NCI-H1105 treated with DMSO at 0.1 percent for 48 hours (cell line): Measurements from ENCODE around the gene ZNF428.
"Not testable (repeated sequence)": the region's sequence is repeated elsewhere in the genome, so short reads cannot be mapped to it uniquely, and the experiment has no call there.

ENCODE experiments used
- DNase-seq: peaks from one replicate; lab custom pipeline; 2025; lab: John Stamatoyannopoulos, UW

ZNF428 gene

DNA sequence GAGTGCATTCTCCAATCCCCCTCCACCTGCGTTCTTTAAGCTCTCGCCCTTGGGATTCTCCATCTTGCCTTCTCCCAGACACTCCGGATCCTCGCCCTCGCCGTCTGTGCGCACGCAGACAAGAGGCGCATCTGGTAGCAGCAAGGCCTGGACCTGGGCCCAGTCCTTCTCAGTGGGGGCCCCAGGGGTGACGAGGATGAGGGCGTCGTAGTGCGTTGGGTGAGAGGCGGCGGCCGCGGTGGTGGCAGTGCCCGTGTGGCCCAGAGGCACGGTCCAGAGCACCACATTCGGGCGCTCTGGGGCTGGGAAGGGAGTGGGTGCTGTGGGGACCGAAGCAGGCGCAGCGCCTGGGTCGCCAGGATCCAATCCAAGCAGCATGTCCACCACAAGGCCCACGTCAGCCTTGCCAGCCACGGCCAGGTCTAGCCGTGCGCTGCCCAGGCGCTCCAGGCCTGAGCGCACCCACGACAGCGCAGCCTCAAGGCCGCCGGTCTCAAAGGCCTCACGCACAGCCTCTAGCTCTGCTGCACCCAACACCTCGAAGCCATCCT lies 26.6 kb downstream of the ZNF428 start:
- no peak for DNase-seq

DNA sequence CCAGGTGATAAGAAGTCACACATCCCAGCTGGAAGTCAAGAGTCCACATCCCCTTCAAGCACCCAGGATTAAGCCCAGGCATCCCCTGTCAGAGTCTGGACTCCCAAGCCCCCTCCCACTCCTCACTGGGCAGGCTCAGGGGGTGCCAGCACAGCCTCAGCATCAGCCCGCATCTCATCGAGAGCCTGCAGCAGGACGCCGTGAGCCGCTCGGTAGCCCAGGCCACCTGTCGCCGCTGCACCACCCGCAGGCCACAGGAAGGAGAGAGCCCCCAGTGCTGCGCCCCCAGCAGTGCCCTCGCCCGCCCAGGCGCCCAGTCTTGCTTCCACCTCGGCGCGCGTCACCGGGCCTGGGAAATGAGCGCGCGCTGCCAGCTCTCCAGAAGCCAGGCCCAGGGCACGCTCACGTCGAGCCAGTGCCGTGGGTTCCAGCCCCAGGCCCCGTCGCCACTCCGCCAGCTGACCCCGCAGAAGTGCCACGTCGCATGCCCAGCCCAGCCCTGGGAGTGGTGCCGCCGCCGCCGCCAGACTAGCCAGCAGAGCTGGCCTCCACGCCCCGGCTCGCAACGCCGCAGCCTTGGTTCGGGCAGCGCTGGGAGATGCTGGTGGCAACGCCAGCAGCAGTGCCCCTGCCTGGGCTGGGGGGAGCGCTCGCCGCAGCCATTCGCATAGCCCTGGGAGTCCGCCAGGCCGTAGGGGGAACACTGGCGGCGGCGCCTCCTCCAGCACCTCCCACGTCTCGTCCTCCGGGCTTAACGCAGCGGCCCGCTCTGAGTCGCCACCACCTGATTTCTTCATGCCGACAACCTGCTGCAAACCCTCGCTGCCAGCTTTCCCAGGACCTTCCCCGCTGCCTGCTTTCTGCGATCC lies 27.3 kb downstream of the ZNF428 start:
- no peak for DNase-seq

- DNase-seq: no peak
Observed at GRCh38 chr19:43589678-43590077, 29.8 kb downstream of the ZNF428 start.

DNA sequence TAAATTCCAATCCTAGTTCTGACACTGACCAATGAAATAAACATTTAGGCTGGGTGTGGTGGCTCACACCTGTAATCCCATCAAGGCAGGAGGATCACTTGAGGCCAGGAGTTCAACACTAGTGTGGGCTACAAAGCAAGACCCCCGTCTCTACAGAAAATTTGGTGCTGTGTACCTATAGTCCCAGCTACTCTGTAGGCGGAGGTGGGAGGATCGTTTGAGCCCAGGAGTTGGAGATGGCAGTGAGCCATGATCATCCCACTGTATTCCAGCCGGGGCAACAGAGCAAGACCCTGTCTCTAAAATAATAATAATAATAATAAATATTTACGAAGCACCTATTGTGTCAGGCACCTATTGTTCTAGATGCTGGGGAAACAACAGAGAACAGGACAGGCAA lies 30.2 kb downstream of the ZNF428 start:
- no peak for DNase-seq

DNA sequence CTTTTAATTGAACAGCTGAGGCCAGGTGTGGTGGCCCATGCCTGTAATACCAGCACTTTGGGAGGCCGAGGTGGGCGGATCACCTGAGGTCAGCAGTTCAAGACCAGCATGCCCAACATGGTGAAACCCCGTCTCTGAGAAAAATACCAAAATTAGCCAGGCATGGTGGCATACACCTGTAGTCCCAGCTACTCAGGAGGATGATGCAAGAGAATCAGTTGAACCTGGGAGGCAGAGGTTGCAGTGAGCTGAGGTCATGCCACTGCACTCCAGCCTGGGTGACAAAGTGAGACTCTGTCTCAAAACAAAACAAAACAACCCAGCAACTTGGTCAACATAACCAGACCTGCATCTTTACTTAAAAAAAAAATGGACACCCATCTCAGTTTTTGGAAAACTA lies 32.4 kb downstream of the ZNF428 start:
- DNase-seq: not testable (repeated sequence)

DNA sequence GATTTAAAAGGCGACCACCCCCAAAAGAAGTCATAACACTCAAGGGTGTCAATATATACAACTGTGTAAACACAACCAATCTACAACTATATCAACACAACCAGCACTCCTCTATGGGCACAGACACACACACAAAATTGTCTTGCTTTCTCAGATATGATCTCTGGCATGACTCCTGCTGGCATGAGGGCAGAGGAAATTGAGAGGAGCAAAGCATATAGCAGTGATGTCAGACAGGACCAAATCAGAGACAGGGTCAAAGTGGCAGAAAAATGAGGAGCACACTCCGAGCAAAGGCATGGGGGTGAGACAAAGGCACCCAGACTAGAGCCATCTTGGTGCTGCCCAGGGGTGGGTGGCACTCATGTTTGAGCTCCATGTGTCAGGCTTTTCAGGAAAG lies 33.1 kb downstream of the ZNF428 start:
- DNase-seq: no peak

- no peak for DNase-seq
Observed at GRCh38 chr19:43584484-43584883, 34.9 kb downstream of the ZNF428 start.

GRCh38 chr19:43582495-43582894 lies 36.9 kb downstream of the ZNF428 start:
- no peak for DNase-seq

DNA sequence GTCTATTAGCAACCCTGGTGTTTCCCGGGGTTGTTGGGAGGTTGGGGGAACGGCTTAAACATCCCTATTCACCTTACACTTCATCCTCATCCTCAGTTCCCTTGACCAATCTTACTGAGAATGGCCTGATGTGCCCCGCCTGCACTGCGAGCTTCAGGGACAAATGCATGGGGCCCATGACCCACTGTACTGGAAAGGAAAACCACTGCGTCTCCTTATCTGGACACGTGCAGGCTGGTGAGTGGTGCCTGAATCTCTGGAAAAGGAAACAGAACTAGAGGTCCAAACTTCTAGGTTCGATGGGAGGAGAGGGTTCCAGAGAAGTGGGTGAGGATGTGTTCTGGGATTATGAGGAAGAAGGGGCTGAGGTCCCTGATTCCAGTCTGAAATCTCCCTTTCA lies 38.0 kb downstream of the ZNF428 start:
- no peak for DNase-seq

DNA sequence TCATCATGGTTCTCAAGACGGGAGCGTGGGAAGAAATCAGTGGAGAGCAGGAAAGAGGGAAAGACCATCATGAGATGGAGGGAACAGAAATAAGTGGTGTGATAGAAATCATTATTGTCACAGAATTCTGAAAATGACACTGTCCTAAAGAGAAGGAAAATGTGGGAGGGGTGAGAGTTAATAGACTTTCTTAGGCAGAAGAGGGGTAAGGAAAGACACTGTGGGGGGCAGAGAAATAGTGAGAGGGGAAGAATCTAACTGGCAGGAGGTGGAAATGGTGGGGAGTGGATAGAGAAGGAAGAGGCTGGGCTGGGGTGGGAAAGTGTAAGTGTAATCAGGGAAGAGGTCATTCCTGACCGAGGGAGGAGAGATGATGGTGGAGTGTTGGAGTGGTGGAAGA lies 40.6 kb downstream of the ZNF428 start:
- DNase-seq: no peak

DNA sequence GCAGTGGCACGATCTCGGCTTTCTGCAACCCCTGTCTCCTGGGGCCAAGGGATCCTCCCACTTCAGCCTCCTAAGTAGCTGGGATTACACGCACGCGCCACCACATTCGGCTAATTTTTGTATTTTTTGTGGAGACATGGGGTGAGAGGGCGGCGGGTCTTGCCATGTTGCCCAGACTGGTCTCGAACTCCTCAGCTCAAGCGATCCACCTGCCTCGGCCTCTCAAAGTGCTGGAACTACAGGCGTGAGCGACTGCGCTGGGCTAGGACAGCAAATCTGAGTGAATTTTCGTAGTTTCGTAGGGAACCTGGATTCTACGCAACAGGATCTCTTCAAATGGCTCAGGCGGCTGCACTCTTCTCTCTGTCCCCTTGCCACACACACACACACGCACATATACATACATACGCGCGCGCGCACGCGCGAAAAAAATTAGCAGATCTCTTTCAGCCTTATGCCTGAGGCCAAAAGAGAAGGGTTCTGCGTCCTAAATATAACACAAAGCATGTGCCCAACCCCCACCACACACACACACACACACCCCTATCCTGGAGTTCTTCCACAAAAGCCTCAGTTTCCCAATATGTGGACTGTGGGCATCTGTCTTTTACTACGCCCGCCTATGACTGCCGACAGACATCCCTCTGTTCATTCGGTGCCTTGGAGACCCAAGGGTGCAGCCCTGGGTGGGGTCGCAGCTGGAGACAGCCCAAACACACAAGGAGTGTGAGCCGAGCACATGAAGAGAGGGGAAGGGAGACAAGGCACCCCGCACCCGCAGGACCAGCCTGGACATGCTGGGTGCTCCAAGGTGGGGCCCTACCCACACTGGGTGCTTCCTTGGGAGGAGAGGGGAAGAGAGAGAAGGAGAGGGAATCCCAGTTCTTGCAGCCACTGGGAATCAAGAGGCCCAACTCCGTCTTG lies 43.2 kb downstream of the ZNF428 start:
- DNase-seq: no peak

- peak; percentile 98 for DNase-seq
Observed at GRCh38 chr19:43575156-43575950, 44.1 kb downstream of the ZNF428 start, which contains the start of the genes PINLYP and XRCC1. Gene PINLYP (plus strand): TSS chr19:43575801. CDS start chr19:43577192, 1,391 bp downstream. Gene XRCC1 (minus strand): TSS chr19:43575527. CDS start chr19:43575458, 69 bp downstream.

DNA sequence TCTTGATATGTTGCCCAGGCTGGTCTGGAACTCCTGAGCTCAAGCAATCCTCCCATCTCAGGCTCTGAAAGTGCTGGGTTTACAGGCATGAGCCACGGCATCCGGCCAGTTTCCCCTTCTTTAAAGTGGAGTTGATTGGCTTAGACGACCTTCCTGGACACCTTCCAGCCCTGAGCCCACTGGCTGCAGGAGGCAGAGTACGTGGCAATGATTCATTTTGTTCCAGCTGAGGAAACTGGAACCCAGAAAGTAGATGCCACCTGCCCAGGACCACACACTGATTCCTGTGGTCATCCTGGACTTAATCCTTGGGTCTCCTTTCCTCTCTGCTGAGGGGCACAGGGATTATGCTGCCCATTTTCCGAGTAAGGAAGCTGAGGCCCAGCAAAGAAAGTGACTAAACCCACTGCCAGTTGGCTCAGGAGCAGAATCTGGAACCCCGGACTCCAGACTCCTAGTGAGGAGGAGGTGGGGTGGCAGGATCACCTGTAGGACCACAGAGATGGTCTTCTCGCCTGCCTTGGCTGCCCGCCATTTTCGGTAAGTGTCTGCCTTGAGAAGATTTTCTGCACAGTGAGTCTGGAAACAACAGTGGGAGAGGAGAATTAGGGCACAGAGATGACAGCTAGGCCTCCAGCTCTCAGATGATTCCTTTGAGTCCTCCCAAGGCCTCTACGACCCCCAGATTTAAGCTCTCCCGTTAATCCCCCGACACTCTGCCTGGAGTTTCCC lies 44.8 kb downstream of the ZNF428 start:
- peak; percentile 20 for DNase-seq

DNA sequence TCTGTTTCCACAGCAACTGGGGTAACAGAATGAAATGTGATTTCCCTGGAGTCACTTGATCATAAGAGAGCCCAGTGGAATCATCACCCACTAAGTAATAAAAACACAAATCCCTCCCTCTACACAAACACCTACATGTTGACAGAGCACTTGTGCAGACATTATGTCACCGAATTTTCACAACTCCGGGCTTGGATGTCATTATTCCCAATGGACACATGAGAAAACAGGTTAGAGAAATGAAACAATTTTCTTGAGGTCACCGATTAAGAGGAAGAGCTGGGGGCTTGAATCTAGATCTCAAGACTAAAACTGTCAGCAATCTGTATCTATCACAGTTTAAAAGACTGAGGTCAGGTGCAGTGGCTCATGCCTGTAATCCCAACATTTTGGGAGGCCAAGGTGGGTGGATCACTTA lies 47.2 kb downstream of the ZNF428 start:
- no peak for DNase-seq

GRCh38 chr19:43570174-43570791 lies 49.1 kb downstream of the ZNF428 start:
- peak; percentile 18 for DNase-seq

DNA sequence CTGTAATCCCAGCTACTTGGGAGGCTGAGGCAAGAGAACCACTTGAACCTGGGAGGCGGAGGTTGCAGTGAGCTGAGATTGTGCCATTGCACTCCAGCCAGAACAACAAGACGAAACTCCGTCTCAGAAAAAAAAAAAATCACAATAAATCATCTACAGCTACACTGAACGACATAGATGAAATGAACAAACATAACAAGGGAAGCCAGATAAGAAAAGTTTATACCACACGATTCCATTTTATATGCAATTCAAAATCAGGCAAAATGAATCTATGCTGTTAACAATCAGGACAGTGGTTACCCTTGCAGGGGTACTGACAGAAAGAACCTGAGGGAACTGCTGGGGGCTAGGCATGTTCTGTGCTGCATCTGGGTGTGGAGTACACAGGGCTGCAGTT lies 49.8 kb downstream of the ZNF428 start:
- no peak for DNase-seq

DNA sequence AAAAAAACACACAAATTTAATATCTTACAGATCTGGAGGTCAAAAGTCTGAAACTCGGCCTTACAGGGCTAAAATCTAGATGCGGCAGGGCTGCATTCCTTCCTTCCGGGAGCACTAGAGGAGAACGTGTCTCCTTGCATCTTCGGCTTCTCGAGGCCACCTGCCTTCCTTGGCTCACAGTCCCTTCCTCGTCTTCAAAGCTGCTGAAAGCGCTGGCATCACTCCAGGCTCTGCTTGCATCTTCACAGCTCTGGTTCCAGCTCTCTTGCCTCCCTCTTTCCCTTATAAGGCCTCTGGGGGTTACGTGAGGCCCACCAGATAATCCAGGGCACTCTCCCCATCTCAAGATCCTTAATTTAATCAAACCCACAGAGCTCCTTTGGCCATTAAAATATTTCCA lies 54.6 kb downstream of the ZNF428 start:
- no peak for DNase-seq

DNA sequence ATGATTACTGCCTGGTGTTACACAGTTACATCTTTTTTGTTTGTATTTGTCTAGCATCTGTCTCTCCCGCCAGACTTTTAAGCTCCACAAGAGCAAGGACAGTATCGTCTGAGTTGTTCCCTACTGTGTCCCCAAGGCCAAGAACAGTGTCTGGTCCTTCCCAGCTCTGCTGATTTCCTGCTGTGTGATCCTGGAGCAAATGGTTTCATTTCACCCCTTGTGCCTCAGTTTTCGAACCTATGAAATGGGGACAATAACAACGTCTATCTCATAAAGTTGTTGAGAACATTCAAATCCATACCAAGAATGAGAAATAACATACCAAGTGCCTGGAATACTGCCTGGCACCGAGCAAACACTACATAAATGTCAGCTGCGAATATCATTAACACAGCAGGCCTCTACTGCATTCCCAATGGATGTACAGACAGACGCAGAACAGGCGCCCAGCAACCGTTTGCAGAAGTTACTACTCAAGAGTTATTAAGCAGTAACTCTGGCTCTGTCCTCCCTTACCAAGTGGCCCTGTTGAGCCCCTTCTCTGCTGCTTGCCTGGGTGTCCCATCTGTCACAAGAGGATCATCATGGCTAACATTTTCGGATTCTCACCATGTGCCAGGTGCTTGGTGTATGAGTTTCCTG lies 55.5 kb downstream of the ZNF428 start:
- no peak for DNase-seq

DNA sequence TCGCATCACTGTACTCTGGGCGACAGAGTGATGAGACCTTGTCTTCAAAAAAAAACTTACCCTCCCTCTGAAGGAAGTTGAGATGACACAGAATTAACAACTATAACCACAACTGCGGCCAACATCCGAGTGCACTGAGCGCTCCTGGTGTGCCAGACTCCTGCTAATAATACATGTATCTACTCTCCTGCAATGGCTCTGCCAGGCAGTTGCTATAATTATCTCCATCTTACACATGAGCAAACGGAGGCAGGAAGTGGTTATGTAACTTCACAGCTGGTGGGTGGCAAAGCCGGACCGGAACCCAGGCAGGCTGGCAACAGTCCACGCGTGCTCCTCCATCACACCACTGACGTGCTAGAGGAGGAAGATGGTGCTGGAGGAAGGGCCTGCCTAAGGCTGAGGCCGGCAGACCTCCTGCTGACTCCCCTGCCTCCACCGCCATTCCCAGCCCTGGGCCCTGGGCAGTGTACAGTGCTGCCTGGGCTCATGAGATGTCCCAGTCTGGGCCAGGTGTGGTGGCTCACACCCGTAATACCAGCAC lies 56.7 kb downstream of the ZNF428 start:
- DNase-seq: no peak
